Skin of body (tissue), 2 donors: ENCODE measurements around the gene TMX2. TPM values are rescaled to one million over a fixed set of nuclear protein-coding genes. Genes with fewer than 3 reads are reported as not detected.
A peak's percentile ranks its signal among the peaks of the same experiment; 100 is the strongest.
"Not testable (repeated sequence)": the region's sequence is repeated elsewhere in the genome, so short reads cannot be mapped to it uniquely, and the experiment has no call there.

Source experiments
- DNase-seq: peaks from one replicate; lab custom pipeline; 2025; lab: John Stamatoyannopoulos, UW
- total RNA-seq: library from RNA; depleted of rRNA; stranded (reverse); fragments of >200 nt; gene quantifications from one replicate; pipeline ENCODE4 v1.2.3, GENCODE V29; 2014

TMX2 gene, protein sequence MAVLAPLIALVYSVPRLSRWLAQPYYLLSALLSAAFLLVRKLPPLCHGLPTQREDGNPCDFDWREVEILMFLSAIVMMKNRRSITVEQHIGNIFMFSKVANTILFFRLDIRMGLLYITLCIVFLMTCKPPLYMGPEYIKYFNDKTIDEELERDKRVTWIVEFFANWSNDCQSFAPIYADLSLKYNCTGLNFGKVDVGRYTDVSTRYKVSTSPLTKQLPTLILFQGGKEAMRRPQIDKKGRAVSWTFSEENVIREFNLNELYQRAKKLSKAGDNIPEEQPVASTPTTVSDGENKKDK
- 33.8 TPM for total RNA-seq

DNA sequence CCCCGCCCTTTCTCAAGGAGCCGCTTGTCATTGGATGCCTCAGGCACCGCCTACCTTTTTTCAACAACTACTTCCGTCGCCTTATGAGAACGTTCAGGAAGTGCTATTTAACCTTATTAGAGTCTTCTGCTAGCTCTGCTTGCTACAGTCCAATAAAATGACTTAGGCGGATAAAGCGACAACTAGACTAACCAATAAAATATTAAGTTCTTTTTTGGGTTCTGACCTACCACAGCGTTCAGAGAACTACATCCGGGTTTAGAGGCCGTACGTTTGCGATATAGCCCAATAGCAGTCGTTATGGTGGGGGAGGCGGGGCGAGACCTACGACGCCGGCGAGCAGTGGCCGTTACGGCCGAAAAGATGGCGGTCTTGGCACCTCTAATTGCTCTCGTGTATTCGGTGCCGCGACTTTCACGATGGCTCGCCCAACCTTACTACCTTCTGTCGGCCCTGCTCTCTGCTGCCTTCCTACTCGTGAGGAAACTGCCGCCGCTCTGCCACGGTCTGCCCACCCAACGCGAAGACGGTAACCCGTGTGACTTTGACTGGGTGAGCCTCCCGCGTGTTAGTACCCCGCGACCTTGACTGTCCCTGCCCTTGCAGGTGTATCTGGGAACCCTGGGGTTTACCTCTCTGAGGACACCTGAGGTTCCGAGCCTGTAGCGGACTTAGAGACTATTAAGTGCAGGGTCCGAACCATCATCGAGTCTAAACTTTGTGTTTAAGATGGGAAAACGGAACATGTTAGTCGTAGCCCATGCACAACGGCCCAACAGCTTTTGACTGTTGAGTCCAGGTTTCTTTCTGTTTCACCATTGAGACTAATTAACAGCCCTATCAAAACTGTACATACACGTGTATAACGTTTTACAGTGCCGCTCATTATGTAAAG is at the start of gene TMX2:
Gene TMX2, plus strand, starts transcription at position 338 of the 895 bp plus-strand sequence. Its CDS starts 26 bp downstream, at position 364.
- peak; percentile 99 for DNase-seq

DNA sequence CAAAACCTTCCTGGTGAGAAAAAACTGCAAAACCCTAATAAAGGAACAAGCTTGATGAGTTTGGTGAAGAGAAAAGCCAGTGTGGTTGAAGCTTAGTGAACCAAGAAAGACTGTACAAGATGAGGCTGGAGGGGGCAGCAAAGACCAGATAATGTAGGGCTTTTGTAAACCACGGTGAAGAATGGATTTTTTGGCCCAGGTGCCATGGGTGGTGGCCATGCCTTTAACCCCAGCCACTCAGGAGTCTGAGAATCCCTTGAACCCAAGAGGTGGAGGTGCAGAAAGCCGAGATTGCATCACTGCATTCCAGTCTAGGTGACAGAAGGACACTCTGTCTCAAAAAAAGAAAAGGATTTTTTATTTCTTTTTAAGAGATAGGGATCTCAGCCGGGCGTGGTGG is 49.5 kb upstream of the TMX2 start:
- no peak for DNase-seq

DNA sequence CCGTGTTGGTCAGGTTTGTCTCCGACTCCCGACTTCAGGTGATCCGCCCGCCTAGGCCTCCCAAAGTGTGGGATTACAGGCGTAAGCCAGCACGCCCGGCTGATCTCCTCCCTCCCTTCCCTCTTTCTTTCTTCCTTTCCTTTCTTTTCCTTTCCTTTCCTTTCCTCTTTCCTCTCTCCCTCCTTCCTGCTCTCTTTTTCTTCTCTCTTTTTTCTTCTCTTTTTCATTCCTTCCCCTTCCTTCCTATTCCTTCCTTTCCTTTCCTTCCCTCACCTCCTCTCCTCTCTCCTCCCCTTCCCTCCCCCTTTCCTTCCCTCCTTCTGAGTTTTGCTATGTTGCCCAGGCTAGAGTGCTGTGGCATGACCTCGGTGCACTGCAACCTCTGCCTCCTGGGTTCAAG is 48.4 kb upstream of the TMX2 start:
- DNase-seq = no peak

- peak; percentile 100 for DNase-seq
These were observed 45.2 kb upstream of the TMX2 start for GRCh38 chr11:57667117-57667735.

- peak; percentile 100 for DNase-seq
These were observed 44.5 kb upstream of the TMX2 start, which contains the start of gene ZDHHC5 for GRCh38 chr11:57667736-57668433. TSS of gene ZDHHC5 (plus strand) at chr11:57668114. CDS start at chr11:57673091, 4,977 bp downstream.

DNA sequence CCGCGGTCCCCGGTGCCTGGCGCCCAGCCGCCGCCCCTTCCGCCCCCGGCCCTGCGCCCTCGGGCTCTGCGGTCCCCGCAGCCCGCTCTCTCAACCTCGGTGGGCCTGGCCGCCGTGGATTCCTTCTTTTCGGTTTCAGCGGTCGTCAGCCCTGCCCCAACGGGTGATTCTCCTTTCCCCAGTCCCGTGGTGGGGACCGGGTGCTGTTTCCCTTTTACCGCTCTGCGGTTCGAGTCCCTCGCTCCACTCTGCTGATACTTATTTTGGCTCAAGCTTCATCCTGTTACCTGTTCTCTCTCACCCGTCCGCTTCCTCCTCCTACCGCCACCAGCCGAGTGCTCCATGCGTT is 44.0 kb upstream of the TMX2 start:
- DNase-seq = no peak

GRCh38 chr11:57674251-57674650 is 38.1 kb upstream of the TMX2 start:
- no peak for DNase-seq

- DNase-seq = no peak
These were observed 37.0 kb upstream of the TMX2 start for GRCh38 chr11:57675176-57675941.

GRCh38 chr11:57679396-57679795 is 33.0 kb upstream of the TMX2 start:
- DNase-seq = no peak

DNA sequence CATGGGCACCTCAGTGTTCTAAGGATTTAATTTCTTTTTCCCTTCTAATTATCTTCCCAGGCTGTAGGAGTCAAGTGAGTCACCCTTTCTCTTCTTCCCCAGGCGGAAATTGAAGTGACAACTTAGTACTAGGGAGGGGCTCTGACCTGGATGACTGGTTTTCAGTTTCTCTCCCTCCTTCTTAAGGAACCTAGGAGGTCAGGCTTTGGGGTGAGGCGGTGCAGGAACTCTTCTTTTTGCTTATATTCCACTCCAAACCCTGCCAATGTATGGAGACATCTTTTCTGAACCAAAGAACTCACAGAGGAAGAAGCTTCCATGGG is 31.9 kb upstream of the TMX2 start:
- no peak for DNase-seq

GRCh38 chr11:57681168-57681567 is 31.2 kb upstream of the TMX2 start:
- no peak for DNase-seq

DNA sequence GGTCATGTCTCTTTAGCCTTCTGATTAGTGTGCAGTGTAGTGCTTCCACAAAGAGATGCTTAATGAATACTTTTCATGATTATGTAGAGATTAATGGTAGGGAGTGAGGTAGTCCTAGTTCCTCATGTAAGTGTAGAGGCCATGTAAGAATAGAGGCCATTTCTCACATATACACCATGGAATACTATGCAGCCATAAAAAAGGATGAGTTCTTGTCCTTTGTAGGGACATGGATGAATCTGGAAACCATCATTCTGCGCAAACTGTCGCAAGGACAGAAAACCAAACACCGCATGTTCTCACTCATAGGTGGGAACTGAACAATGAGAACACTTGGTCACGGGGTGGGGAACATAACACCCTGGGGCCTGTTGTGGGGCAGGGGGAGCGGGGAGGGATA is 21.9 kb upstream of the TMX2 start:
- DNase-seq = not testable (repeated sequence)

DNA sequence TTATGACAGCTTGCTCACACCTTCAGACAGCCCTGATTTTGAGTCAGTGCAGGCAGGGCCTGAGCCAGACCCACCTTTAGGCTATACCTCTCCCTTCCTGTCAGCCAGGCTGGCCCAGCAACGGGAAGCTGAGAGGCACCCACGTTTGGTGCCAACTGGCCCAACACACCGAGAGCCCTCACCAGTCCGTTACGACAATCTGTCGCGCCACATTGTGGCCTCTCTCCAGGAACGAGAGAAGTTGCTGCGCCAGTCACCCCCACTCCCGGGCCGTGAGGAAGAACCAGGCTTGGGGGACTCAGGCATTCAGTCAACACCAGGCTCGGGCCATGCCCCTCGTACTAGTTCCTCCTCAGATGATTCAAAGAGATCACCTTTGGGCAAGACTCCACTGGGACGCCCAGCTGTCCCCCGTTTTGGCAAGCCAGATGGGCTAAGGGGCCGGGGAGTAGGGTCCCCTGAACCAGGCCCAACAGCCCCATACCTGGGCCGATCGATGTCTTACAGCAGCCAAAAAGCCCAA is 13.5 kb upstream of the TMX2 start:
- no peak for DNase-seq

DNA sequence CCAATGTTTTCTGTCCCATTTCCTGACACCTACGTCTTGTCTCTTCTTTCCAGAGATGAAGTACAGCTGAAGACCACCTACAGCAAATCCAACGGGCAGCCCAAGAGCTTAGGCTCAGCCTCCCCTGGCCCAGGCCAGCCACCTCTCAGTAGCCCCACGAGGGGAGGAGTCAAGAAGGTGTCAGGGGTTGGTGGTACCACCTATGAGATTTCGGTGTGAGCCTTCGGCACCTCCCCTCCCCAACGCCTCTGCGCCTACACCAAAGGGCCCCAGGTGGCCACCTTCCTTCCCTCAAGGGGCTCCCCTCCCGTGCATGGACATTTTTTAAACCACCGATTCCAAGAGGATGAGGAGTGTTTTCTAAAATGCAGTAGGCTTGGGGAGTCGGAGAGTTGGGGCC is 12.6 kb upstream of the TMX2 start:
- no peak for DNase-seq

DNA sequence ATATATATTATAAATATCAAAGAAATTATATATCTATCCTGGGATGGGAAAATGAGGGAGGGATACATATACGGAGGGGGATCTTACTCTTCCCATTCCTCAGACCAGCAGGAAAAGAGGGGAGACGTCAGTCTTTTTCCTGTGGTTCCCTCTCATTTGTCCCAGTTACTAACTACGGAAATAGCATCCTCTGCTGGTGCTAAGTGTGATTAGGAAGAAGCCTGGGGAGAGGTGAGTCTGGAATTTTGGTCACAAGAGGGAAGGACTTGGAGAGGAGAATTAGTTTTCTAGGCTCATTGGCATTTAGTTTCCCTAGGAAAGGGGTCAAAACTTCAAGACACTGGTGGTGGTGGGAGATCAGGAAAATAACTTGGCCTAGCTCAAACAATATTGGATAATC is 12.0 kb upstream of the TMX2 start:
- no peak for DNase-seq

DNA sequence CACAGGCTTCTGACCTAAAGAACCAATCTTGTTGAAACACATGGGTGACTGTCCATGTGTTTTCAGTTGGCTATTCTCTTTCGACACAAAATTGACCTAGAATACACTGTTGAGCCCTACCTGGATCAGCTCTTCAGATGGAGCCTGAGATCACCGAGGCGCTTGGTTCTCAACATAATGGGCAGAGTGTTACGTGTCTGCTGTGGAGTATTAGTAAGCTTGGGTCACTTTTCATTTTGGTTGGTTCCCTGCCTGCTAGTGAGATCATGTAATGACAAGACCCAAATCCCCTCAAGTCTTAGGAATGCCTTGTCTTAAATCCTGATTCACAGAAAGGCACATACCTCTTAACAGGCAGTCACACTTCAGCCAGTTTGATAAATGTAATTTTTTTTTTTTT is 9.1 kb upstream of the TMX2 start:
- no peak for DNase-seq

DNA sequence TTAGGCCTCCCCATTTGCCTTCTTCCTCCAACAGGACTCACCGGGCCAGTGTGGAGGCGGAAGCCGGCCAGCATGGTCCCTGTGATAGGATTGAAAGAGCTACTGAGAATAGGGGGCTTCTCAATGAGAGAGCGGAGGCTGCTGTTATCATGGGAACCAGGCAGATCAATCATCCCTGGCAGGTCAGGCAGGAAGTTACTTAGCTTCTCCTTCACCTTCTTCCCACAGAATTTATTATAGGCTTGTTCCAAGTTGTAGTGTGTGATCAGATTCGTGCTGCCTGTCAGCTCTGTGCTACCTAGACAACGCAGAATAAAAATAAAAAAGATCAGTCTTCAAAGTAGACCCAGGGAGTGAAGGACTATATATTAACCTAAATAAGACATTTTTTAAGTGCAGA is 7.5 kb upstream of the TMX2 start:
- no peak for DNase-seq

DNA sequence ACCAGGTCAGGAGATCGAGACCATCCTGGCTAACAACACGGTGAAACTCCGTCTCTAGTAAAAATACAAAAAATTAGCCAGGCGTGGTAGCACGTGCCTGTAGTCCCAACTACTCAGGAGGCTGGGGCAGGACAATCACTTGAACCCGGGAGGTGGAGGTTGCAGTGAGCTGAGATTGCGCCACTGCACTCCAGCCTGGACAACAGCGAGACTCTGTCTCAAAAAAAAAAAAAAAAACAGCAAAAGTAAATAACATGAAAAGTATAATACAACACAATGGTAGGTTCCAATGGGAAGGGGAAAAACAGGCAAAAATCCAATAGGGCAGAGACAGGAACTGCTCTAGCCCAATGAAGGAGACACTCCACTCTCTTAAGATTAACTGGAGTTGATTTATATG is 7.0 kb upstream of the TMX2 start:
- not testable (repeated sequence) for DNase-seq

DNA sequence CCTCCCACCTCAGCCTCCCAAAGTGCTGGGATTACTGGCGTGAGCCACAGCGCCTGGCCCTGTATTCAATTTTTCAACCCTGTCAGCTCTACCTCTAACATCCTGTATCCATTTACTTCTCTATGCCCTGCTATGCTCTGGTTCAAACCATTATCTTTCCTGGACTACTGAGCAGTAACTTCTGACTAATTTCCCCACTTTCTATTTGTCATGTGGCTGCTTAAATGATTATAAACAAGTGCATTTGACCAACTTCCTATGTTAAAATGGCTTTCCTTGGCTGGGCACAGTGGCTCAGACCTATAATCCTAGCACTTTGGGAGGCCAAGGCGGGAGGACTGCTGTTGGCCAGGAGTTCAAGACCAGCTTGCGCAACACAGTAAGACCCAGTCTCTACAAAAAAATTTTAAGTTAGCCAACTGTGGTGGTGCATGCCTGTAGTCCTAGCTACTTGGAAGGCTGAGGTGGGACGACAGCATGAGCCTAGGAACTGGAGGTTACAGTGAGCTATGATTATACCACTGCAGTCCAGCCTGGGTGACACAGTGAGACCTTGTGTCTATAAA is 2.5 kb upstream of the TMX2 start:
- DNase-seq = no peak
